ENCODE data around the gene ERO1A.

Gene ERO1A

DNA sequence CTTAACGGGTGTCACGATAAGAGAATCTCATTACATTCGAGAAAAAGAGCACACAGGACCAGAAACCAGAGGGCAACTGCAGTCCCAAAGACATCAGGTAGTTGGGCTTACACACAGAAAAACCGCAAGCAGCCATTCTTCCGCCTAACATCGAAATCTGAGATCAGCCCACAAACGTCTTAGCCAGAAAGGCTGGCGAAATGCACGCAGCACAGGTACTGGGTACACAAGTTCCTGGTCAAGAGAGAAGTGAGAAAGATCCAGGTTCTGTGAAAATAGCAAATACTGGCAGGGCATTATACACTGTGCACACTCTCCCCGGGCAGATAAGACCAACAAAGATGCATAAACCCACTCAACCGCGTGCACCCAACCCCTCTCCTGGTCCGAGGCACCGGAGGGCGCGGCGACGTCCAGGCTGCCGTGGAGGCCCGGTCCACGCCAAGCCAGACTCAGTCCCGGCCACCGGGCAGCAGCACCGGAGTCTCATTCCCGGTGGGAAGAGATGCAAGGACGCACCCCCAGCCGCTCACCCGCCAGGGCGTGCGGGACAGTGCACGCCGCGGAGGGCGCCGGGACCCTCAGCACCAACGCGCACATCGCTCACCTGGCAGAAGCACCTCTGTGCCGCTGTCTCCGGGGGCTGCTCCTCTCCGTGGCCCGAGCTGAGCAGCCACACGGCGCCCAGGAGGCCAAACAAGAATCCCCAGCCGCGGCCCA lies 437 bp downstream of the ERO1A start:
- peak in 1 of 2 experiments; percentile 11 for DNase-seq (ENCODE audit: low read depth in 2 of 2)

DNA sequence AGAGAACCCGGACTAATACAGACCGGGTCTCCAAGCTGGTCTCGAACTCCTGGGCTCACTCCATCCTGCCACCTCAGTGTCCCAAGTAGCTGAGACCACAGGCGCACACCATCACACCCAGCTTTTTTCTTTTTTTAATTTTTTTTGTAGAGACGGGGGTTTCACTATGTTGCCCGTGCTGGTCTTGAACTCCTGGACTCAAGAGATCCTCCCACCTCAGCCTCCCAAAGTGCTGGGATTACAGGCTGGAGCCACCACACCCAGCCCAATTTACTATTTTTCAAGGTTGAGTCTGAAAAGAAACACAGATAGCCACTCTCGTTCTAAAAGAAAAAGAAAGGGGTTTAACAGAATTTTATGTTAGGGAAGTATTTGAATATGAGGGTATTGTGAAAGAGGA lies 1.8 kb downstream of the ERO1A start:
- DNase-seq (ENCODE audit: low read depth in 2 of 2): no peak

DNA sequence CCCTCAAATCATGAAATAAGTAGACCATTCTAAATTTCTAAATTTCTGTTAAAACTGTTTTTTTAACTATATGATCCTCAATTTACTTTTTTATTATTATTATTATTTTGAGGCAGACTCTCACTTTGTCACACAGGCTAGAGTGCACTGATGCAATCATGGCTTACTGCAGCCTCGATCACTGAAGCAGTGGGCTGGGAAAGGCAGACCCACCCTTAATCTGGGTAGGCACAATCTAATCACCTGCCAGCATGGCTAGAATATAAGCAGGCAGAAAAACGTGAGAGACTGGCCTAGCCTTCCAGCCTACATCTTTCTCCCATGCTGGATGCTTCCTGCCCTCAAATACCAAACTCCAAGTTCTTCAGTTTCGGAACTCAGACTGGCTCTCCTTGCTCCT lies 2.3 kb downstream of the ERO1A start:
- no peak for DNase-seq (ENCODE audit: low read depth in 2 of 2)

DNA sequence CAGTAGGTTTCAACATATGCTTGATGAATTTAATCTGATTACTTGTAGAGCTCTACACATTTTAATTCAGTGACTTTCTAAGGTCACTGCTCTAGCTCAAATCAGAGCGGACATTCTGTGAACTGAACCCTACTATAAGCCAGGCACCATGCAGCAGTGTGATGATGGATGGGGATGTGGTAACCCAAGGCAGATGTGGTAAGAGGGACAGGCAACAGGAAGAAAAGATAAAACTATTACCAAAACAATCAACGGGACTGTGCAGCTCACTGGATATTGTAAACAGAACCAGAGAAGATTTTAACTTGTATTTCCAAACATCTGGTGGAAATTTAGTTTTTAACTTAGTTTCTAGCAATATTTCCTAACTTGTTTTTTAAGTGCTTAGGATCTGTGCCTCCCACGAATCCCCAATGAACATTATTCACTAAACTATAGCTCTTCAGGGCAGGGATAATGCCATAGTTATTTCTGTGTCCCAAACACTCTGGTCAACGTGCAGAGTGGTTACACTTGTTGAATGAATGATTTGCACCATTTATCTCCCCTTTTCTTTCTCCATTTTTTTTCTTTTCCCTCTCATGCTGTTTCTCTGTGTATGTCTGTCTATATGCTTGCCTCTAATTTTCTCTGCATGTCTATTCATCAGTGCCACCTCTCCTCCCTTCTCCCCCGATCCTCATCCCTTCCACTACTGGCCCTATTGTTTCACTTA lies 3.0 kb downstream of the ERO1A start:
- DNase-seq (ENCODE audit: low read depth in 2 of 2): peak in 1 of 2 experiments; percentile 27

DNA sequence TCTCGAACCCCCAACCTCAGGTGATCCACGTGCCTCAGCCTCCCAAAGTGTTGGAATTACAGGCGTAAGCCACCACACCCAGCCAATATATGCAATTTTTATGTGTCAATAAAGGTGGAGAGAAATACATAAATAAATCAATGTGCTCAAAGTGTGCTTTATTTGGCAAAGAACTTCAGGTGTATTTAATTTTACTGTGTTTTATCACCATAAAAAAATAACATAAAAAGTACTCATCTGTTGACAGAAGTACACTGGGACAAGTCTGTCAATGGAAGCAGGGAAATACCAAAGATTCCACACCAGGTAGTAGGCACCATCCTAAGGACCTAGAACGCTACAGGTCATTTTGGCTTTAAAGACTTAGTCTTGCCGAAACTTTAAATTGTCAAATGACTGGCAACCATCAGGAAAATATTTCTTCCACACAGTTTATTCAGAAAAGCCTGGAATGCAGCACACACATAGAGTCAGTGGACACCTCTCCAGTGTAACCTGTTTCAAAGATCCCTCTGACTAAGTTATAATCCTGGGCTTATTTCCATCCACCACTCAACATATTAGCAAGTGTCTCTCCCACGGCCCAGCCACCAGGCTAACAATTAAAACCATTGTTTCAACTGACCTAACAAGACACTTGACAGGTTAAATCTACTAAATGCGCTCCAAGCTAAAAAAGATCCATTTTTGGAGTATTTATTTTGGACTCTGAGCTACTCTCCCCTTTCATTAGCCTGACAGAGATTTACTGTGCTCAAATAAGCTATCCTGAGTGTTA lies 4.2 kb downstream of the ERO1A start:
- no peak for DNase-seq (ENCODE audit: low read depth in 2 of 2)

DNA sequence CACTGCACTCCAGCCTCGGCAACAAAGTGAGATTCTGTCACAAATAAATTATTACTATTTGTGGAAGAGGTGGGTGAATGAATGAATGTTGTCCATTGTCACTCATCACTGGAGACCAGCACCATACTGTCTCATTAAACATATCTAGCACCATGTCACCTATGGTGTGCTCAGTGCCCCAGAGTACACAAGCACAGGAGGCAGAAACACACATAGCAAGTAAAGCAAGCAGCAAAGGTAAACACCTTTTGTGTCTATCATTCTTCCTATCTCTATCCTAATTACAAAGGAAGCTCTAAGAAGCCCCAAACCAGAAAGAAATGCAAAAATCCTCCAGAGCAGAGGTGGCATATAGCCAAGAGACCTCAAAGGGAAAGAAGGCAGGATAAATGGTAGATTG lies 9.2 kb downstream of the ERO1A start:
- DNase-seq (ENCODE audit: low read depth in 2 of 2): no peak

DNA sequence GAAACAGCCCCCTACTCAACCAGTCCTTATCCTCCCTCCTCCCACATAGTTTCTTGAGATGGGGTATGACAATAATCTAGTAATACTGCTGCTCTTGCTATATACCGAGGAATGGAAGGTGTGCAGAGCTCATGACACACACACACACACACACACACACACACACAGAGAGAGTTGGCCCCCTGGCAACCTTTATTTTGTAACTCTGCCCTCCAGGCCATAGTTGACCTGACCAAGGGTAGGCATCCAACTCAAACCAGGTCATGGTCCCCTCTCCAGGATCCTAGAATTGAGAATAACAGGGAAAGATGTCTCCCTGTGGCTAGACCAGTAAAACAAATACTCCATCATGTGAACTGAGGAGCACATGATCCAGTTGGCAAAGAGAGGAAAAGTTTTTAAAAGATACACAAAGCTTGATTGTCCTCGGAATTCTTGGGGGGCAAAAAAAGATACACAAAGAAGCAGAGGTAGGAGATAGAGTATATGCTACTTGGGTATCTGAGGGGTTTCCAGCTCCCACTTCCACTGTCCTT lies 11.3 kb downstream of the ERO1A start:
- no peak for DNase-seq (ENCODE audit: low read depth in 2 of 2)

DNA sequence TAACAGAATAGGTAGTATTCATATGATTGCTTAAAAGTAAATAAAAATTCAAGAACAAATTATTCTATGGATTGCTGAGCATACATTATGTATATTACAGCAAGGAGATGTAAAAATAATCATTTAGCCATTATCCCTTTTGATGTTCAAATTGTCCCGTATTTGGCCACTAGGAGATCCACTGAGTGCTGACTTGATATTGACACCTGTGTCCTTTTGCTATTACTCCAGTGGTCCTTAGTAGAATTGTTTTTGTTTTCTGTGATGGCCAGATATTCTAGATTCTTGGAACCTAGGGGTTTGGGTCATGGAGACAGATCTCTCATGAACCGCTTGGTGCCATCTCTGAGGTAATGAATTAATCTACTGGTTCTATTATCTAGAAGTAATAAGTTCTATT lies 16.8 kb downstream of the ERO1A start:
- no peak for DNase-seq (ENCODE audit: low read depth in 2 of 2)

DNA sequence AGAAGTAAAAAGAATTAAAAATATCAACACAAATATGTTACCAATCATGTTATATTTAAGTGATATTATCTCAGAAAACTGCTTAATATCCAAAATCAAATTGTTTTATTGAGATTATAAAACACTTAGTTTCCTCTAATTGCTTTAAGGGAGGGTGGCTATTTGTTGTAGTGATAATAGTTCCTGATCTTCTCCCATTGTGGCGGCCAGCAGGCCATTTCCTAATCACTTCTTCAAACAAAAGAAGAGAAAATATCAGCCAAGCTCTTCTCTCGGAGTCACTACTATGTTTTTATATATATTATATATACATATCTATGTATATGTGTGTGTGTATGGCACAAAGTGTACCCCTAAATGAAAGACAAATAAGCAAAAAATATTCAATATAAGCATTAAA lies 31.5 kb downstream of the ERO1A start:
- no peak for DNase-seq (ENCODE audit: low read depth in 2 of 2)

DNA sequence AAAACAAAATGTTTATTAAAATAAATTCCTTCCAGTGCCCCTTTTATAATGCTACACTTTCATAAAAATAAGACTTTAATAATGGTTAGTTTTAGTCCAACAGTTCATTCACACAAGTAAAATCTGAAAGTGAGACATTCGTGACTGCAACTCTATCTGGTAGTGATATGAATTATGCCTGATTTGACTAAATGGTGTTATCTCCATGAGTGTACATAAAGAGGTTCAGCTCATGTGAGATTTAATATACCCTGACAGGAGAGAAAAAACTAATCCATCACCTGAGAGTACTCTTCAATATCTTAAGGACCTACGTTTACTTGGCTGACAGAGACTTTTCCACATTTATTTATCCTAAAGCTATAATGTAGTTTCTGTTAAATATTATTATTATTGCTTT lies 34.0 kb downstream of the ERO1A start:
- no peak for DNase-seq (ENCODE audit: low read depth in 2 of 2)

DNA sequence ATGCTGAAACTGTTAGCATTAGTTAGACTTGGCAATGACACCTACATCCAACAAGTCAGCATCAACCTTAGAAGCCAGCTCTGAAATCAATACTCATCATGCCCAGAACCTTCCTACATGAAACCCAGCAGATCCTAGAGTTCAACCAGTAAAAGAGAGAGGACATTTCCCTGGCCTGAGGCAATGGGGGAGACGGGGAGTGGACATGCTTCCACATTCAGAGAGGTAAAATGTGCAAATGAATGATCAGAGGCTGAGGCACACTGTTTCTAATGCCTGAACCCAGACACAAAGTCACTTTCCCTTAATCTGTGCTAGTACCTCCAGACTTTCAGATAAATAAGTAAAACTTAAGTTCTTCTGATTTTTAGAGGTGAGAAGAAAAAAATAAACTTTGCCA lies 34.5 kb downstream of the ERO1A start:
- DNase-seq (ENCODE audit: low read depth in 2 of 2): no peak

DNA sequence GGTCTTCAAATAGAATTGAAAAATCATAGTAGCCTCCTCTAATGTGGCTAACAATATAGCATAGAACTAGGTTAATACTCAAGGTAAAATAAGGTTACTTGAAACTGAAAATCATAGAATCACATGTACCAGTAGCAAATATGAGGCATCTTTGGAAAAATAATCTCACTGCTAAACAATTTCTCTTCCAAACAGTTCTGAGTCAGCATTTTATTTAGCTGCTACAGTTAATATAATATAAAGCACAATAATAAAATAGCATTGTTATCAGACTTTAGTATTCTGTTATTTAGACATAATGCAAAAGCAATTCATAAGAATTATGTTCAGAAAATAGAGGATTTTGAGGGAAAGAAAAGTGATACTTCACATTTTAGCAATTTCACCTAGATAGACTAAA lies 35.0 kb downstream of the ERO1A start:
- DNase-seq (ENCODE audit: low read depth in 2 of 2): no peak

DNA sequence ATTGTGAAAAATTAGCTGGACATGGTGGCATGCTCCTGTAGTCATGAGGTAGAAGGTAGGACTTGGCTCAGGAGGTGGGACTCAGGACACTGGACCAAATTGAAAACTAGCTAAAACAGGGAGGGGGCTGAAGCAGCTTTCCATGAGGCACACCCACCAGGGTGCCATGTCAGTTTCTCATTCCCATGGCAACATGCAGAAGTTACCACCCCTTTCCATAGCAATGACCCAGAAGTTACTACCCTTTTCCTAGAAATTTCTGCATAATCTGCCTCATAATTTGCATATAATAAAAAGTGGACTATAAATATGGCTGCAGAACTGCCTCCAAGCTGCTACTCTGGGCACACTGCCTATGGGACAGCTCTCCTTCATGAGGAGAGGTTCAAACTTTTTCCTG lies 38.5 kb downstream of the ERO1A start:
- DNase-seq (ENCODE audit: low read depth in 2 of 2): no peak

DNA sequence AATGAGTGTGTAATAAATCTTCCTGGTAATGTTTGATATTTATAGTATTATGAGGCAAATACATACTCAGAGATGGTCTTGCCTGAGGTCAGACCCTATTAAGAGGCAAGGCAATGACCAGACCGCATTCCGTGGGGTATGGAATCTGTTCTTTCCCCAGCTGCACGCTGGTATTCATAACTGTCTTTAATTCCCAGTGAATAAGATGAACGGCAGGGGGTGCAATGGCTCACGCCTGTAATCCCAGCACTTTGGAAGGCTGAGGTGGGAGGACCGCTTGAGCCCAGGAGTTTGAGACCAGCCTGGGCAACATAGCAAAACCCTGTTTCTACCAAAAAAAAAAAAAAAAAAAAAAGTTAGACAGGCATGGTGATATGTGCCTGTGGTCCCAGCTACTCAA lies 44.6 kb downstream of the ERO1A start:
- no peak for DNase-seq (ENCODE audit: low read depth in 2 of 2)

DNA sequence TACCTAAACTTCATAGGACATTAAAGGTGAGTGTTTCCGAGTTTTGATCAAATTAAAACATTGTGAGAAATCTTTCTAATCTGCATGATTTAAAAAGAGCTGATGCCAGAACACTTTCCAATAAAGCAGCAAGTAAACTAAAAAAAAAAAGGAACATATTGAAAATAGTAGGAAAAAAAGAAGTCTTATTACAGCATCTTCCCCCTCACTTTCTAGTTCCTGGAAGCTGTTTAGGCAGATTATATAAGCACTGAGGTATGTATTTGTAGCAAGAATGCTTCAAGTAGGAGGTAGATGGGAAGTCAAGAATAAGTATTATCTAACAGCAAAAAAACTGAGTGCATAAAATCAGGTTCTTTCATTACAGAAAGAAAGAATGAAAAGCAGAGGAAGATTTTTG lies 45.8 kb downstream of the ERO1A start:
- no peak for DNase-seq (ENCODE audit: low read depth in 2 of 2)

DNA sequence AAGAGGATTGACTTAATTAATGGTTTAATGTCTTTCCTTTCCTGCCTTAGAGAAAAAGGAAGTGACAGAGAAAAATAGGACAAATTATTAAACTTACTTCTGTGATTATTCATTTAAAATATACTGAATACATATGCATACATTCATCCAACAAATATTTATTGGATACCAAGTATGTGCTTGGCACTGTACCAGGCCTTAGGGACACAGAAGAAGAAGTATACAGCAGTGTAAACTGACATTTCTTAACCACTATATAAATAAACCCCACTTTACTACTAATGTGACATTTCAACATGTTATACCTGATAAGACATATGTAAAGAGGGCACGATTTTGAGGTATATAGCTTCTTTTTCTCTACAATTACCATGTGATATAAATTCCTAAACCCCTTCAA lies 53.6 kb downstream of the ERO1A start:
- no peak for DNase-seq (ENCODE audit: low read depth in 2 of 2)

DNA sequence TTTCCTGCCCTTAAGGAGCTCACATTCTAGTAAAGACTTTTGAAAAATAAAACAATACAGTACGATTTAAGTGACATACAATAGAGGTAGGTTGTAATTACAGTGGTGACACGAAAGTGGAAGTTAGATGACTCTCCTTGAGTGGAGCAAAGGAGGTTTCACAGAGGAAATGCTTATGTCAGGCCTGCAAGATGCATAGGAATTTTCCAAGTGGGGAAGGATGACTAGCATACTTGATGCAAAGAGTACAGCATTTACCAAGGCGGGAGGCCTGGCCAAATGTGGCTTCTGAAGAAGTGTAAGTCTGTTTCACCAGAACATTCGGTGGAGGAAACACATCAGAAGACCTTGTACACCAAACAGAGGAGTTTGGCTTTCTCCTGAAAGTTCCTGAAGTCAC lies 55.2 kb downstream of the ERO1A start:
- no peak for DNase-seq (ENCODE audit: low read depth in 2 of 2)

DNA sequence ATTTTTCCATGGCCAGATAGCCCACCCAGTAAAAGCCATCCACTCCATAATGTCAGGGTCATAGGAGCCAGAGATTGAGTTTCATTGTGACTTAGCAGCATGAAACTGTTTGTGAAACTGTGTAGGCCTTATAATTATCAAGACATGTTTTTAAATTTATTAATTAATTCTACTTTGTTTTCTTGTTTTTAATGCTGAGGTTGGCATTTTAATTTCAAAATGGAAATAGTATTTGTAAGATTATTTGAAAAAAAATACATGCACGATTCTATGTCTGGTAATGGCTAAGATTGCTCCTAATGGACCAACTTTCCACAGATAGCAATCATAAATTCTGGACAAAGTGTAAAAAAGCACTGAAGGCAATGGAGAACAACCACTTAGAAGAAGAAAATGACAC lies 75.7 kb downstream of the ERO1A start:
- no peak for DNase-seq (ENCODE audit: low read depth in 2 of 2)

DNA sequence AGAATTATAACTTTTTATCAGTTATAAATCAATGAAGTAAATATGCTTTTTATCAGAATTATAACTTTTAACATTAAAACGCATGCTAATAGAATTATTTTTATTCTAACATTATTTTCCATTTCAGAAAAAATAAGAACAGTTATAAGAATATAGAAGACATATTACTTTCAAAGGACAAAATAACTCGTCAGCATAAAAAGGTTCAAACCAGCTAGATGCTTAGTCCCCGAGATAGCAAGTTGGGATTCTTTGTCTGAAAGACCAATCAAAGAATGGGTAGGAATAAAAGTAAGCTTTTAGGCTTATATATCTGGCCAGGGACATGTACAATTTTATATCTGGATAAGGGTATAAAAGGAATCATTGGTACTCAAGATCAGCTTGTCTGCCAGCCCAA lies 76.8 kb downstream of the ERO1A start:
- no peak for DNase-seq (ENCODE audit: low read depth in 2 of 2)

DNA sequence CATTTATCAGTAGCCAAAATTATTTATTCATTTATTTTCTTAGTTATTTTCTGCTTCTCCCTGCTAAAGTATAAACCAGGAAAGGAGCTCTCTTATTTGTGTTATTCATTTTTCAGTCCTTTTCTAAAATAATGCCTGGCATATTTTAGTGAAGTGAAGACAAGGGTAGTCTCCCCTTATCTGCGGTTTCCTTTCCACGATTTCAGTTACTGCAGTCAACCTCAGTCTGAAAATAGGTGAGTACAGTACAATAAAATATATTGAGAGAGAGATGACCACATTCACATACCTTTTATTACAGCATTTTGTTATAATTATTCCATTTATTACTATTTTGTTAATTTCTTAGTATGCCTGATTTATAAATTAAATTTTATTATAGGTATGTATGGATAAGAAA lies 85.2 kb downstream of the ERO1A start:
- no peak for DNase-seq (ENCODE audit: low read depth in 2 of 2)

DNA sequence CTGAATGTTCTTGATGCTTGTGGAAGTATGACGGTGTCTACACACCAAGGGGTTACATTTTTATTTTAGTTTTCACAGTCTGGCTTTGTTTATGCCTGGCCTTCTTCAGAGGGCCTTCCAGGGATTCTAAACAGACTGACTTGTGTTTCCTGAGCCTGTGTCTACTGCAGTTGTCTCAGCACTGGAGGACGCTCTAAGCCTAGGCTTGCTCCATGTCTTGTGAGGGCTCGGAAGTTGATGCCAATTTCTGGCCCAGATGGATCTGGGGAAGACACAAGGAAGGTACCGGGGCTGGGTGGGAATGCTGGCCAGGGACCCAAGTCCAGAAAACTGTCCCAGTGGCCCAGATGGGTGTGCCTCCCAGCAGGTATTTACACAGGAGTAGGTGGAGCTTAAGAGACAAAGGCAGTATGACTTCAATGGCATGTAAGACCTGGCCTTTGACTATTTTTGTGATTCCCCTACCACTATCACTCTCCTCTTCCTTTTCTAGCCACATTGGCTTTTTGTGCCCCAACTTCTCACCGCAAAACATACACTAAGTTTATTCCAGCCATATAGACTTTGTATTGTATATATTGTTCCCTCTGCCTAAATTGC lies 85.8 kb downstream of the ERO1A start:
- DNase-seq (ENCODE audit: low read depth in 2 of 2): no peak

DNA sequence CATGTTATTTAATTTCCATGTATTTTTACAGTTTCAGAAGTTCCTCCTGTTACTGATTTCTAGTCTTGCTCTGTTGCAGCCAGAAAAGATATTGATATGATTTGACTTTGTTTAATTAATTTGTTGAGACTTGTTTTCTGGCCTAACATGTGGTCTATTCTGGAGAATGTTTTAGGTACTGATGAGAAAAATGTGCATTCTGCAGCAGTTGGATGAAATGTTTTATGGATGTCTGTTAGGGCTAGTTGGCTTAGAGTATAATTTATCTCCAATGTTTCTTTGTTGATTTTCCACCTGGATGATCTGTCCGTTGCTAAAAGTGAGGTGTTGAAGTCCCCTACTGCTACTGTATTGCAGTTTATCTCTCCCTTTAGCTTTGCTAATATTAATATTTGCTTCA lies 88.3 kb downstream of the ERO1A start:
- no peak for DNase-seq (ENCODE audit: low read depth in 2 of 2)

Data from fibroblast of skin of left quadriceps (primary cell).